HCT116 (cell line): ENCODE results near the gene GALNT17. TPM values are rescaled to one million over a fixed set of nuclear protein-coding genes. Genes with fewer than 3 reads are reported as not detected.

Experiments used
- ATAC-seq: fragments of 200-7000 bp; cut with Tn5 transposase; 2 replicates; pipeline ENCODE4 v1.9.1; 2020; ENCODE audit warnings: mild to moderate bottlenecking, moderate library complexity
- BruUV-seq: library from RNA; stranded (reverse); fragments of 400-500 nt; replicated peaks from 2 replicates; lab custom pipeline; 2021; lab: Mats Ljungman, UMichigan
- CTCF ChIA-PET: fragments of 300-600 bp; sonication (Branson Sonifier 250); formaldehyde crosslinking; loops from one replicate; lab custom pipeline; 2021; ENCODE audit warnings: antibody characterized with exemption; lab: Charles Lee
- POLR2A ChIA-PET: fragments of 300-600, 350-600 bp; sonication (Branson Sonifier 250); formaldehyde crosslinking; loops from one replicate; lab custom pipeline; 2021; ENCODE audit warnings: antibody characterized with exemption; lab: Charles Lee
- RAD21 ChIA-PET, 2 experiments: fragments of 300-600 bp; sonication (Branson Sonifier 250); formaldehyde crosslinking; loops; one replicate each; lab custom pipeline; 2023; ENCODE audit warnings: low total read pairs in 2 of 2; ENCODE audit not compliant: uncharacterized antibody in 2 of 2, unreplicated experiment in 2 of 2, low non-redundant PET in 1 of 2; lab: Charles Lee
- DNase-seq: peaks from one replicate; pipeline ENCODE4 v3.0.0-alpha.2; 2010; ENCODE audit warnings: low read depth, low spot score
- H2AFZ ChIP-seq: fragments of 200-600 bp; shearing (Covaris generic), sonication (generic); 2 replicates; pipeline ENCODE4 v1.6.1; 2017; ENCODE audit warnings: low read depth, mixed run types, mixed read lengths, antibody characterized with exemption, low read length; ENCODE audit not compliant: poor library complexity, severe bottlenecking
- H3K27ac ChIP-seq: 2 replicates; pipeline ENCODE4 v1.5.1; 2012; ENCODE audit warnings: low read depth, low read length
- H3K27me3 ChIP-seq: fragments of 200-600 bp; sonication (generic); 2 replicates; pipeline ENCODE4 v1.6.1; 2016; ENCODE audit warnings: mixed run types, low read length, mixed read lengths; ENCODE audit not compliant: insufficient read depth
- H3K36me3 ChIP-seq, 2 experiments: fragments of 200-500 bp in 1 of 2; fragments of 200-600 bp in 1 of 2; sonication (Bioruptor generic) in 1 of 2; sonication (generic) in 1 of 2; 2 replicates each; pipeline versions ENCODE4 v1.5.1 to v1.6.1; 2014 to 2016; ENCODE audit warnings: low read length in 2 of 2, inconsistent platforms in 1 of 2, mixed read lengths in 1 of 2, mixed run types in 1 of 2; ENCODE audit not compliant: insufficient read depth in 2 of 2, control insufficient read depth in 1 of 2
- H3K4me1 ChIP-seq, 2 experiments: fragments of 200-600 bp in 1 of 2; sonication (generic) in 1 of 2; 2 replicates each; pipeline versions ENCODE4 v1.5.1 to v1.6.1; 2012 to 2017; ENCODE audit warnings: low read length in 2 of 2, inconsistent platforms in 1 of 2, mild to moderate bottlenecking in 1 of 2, mixed read lengths in 1 of 2, mixed run types in 1 of 2, moderate library complexity in 1 of 2; ENCODE audit not compliant: insufficient read depth in 2 of 2, control insufficient read depth in 1 of 2
- H3K4me2 ChIP-seq: fragments of 200-600 bp; sonication (generic); 2 replicates; pipeline ENCODE4 v1.6.1; 2017; ENCODE audit warnings: mixed run types, low read length, mixed read lengths
- H3K4me3 ChIP-seq, 2 experiments: fragments of 200-600 bp in 1 of 2; sonication (generic) in 1 of 2; replicated peaks in 1 of 2; 2 replicates each; pipeline ENCODE4 v1.5.1; 2011 to 2016; ENCODE audit warnings: low read length in 2 of 2, control low read depth in 1 of 2, low read depth in 1 of 2, mild to moderate bottlenecking in 1 of 2, mixed read lengths in 1 of 2, mixed run types in 1 of 2
- H3K79me2 ChIP-seq: fragments of 200-600 bp; sonication (generic); 2 replicates; pipeline ENCODE4 v1.6.1; 2017; ENCODE audit warnings: mild to moderate bottlenecking, mixed run types, low read length, moderate library complexity, mixed read lengths; ENCODE audit not compliant: insufficient read depth
- H3K9ac ChIP-seq: fragments of 200-600 bp; sonication (generic); 2 replicates; pipeline ENCODE4 v1.6.1; 2016; ENCODE audit warnings: low read length, mixed read lengths
- H3K9me2 ChIP-seq: fragments of 200-600 bp; sonication (generic), shearing (Covaris generic); 2 replicates; pipeline ENCODE4 v1.6.1; 2017; ENCODE audit warnings: mixed run types, mild to moderate bottlenecking, moderate library complexity; ENCODE audit not compliant: insufficient read depth
- H3K9me3 ChIP-seq, 2 experiments: fragments of 200-500 bp in 1 of 2; fragments of 200-600 bp in 1 of 2; sonication (Bioruptor generic) in 1 of 2; sonication (generic) in 1 of 2; 2 replicates each; pipeline ENCODE4 v1.6.1; 2014 to 2017; ENCODE audit warnings: low read length in 2 of 2, mixed read lengths in 2 of 2, inconsistent platforms in 1 of 2, low read depth in 1 of 2, mild to moderate bottlenecking in 1 of 2, mixed run types in 1 of 2, moderate library complexity in 1 of 2; ENCODE audit not compliant: control insufficient read depth in 1 of 2, insufficient read depth in 1 of 2
- H4K20me1 ChIP-seq: fragments of 200-600 bp; sonication (generic), shearing (Covaris generic); 2 replicates; pipeline ENCODE4 v1.6.1; 2017; ENCODE audit warnings: mixed run types, mild to moderate bottlenecking, moderate library complexity; ENCODE audit not compliant: insufficient read depth
- ATF3 ChIP-seq: IDR thresholded peaks from 2 replicates; pipeline ENCODE4 v1.6.1; 2012
- CBX3 ChIP-seq: IDR thresholded peaks from 2 replicates; pipeline ENCODE4 v1.6.1; 2012; ENCODE audit warnings: low read depth
- CEBPB ChIP-seq: IDR thresholded peaks from 2 replicates; pipeline ENCODE4 v1.6.1; 2012; ENCODE audit warnings: low read depth
- EGR1 ChIP-seq: IDR thresholded peaks from 2 replicates; pipeline ENCODE4 v1.6.1; 2012; ENCODE audit warnings: low read depth
- EZH2 ChIP-seq: fragments of 200-600 bp; sonication (generic); IDR thresholded peaks from 2 replicates; pipeline ENCODE4 v1.6.1; 2017; ENCODE audit warnings: antibody characterized with exemption, mixed run types
- EZH2phosphoT487 ChIP-seq: fragments of 200-600 bp; IDR thresholded peaks from 2 replicates; pipeline ENCODE4 v1.6.1; 2018; ENCODE audit warnings: antibody characterized with exemption, borderline replicate concordance
- FOSL1 ChIP-seq: IDR thresholded peaks from 2 replicates; pipeline ENCODE4 v1.6.1; 2012; ENCODE audit warnings: low read depth
- JUND ChIP-seq: IDR thresholded peaks from 2 replicates; pipeline ENCODE4 v1.6.1; 2012
- POLR2A ChIP-seq: IDR thresholded peaks from 2 replicates; pipeline ENCODE4 v1.7.0; 2011; ENCODE audit warnings: borderline replicate concordance; ENCODE audit not compliant: insufficient read depth, insufficient read length; ENCODE audit errors: extremely low read depth
- RAD21 ChIP-seq: IDR thresholded peaks from 2 replicates; pipeline ENCODE4 v1.6.1; 2012; ENCODE audit warnings: low read depth, mild to moderate bottlenecking
- REST ChIP-seq: IDR thresholded peaks from 2 replicates; pipeline ENCODE4 v1.6.1; 2012; ENCODE audit warnings: low read depth
- SIN3A ChIP-seq: IDR thresholded peaks from 2 replicates; pipeline ENCODE4 v1.6.1; 2012; ENCODE audit warnings: low read depth
- SP1 ChIP-seq: IDR thresholded peaks from 2 replicates; pipeline ENCODE4 v1.6.1; 2012; ENCODE audit warnings: low read depth
- SRF ChIP-seq: IDR thresholded peaks from 2 replicates; pipeline ENCODE4 v1.6.1; 2012; ENCODE audit warnings: low read depth
- TCF7L2 ChIP-seq: IDR thresholded peaks from 2 replicates; pipeline ENCODE4 v1.7.0; 2011; ENCODE audit warnings: borderline replicate concordance, inconsistent platforms; ENCODE audit not compliant: insufficient read depth, insufficient read length; ENCODE audit errors: extremely low read depth
- YY1 ChIP-seq: IDR thresholded peaks from 2 replicates; pipeline ENCODE4 v1.6.1; 2011; ENCODE audit warnings: low read length, low read depth, moderate library complexity, mild to moderate bottlenecking; ENCODE audit not compliant: insufficient replicate concordance; ENCODE audit errors: extremely low read depth
- ZBTB33 ChIP-seq: IDR thresholded peaks from 2 replicates; pipeline ENCODE4 v1.6.1; 2011; ENCODE audit warnings: mild to moderate bottlenecking, low read length, moderate library complexity; ENCODE audit not compliant: insufficient replicate concordance; ENCODE audit errors: extremely low read depth
- ZNF274 ChIP-seq: fragments of 200-500 bp; sonication (Bioruptor generic); IDR thresholded peaks from 2 replicates; pipeline ENCODE4 v1.6.1; 2014; ENCODE audit warnings: mild to moderate bottlenecking, low read depth, low read length, inconsistent platforms
- intact Hi-C: fragments of 100-400 bp; cut with micrococcal nuclease; formaldehyde crosslinking; loops from 2 replicates; pipeline ENCODE4 v1.10.0; 2022
- total RNA-seq: library from RNA; stranded (reverse); gene quantifications from one replicate; pipeline ENCODE4 v1.2.1, GENCODE V29; 2021; ENCODE audit not compliant: unreplicated experiment
- TF ChIP-seq, protein P1 (sequence below): IDR thresholded peaks from 2 replicates; pipeline ENCODE4 v1.6.1; 2012
- TF ChIP-seq, protein P2 (sequence below), 3 experiments: fragments of 200-600 bp in 1 of 3; sonication (generic) in 1 of 3; IDR thresholded peaks in 2 of 3; conservative IDR thresholded peaks in 1 of 3; 2 replicates each; pipeline ENCODE4 v1.5.1; 2012 to 2017; ENCODE audit warnings: low read depth in 2 of 3, low read length in 2 of 3, antibody characterized with exemption in 1 of 3, borderline replicate concordance in 1 of 3, control low read depth in 1 of 3, mild to moderate bottlenecking in 1 of 3, mixed read lengths in 1 of 3, mixed run types in 1 of 3, moderate library complexity in 1 of 3; ENCODE audit not compliant: insufficient read depth in 1 of 3

Gene GALNT17
- total RNA-seq, 1 experiment from 2014 or later = not detected

GRCh38 chr7:71461572-71461971 is 329.6 kb downstream of the GALNT17 start:
- H3K9me2 ChIP-seq = no peaks in the 10 kb centered on the region
- H3K36me3 ChIP-seq = no peaks in the 10 kb centered on the region
- no peak for ATAC-seq
- no peak overlapping the region for H3K4me2 ChIP-seq
- H3K9me3 ChIP-seq = peaks cover 3 to 25% of the 10 kb centered on the region in 2 experiments; a peak in 2 of 4 replicates
- no peak overlapping the region for H3K9ac ChIP-seq
- no peaks in the 10 kb centered on the region for H3K79me2 ChIP-seq
- ChIA-PET CTCF (no interaction called here), RAD21 (no interaction called here), POLR2A (no interaction called here)
- H3K4me1 ChIP-seq = no peaks in the 10 kb centered on the region
- H4K20me1 ChIP-seq = no peaks in the 10 kb centered on the region
- no TSS peak for BruUV-seq
- no peaks in the 10 kb centered on the region for H3K27me3 ChIP-seq
- no peak for DNase-seq
- TF ChIP-seq CEBPB (no peak), EZH2phosphoT487 (no peak), CBX3 (no peak), TCF7L2 (no peak), POLR2A (no peak), YY1 (no peak), SRF (no peak), RAD21 (no peak), REST (no peak), ZBTB33 (no peak), ZNF274 (no peak), FOSL1 (no peak), EZH2 (no peak), ATF3 (no peak), SP1 (no peak), SIN3A (no peak), EGR1 (no peak), JUND (no peak)
- TF ChIP-seq, protein P1, sequence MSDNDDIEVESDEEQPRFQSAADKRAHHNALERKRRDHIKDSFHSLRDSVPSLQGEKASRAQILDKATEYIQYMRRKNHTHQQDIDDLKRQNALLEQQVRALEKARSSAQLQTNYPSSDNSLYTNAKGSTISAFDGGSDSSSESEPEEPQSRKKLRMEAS = no peak
- TF ChIP-seq, protein P2, sequence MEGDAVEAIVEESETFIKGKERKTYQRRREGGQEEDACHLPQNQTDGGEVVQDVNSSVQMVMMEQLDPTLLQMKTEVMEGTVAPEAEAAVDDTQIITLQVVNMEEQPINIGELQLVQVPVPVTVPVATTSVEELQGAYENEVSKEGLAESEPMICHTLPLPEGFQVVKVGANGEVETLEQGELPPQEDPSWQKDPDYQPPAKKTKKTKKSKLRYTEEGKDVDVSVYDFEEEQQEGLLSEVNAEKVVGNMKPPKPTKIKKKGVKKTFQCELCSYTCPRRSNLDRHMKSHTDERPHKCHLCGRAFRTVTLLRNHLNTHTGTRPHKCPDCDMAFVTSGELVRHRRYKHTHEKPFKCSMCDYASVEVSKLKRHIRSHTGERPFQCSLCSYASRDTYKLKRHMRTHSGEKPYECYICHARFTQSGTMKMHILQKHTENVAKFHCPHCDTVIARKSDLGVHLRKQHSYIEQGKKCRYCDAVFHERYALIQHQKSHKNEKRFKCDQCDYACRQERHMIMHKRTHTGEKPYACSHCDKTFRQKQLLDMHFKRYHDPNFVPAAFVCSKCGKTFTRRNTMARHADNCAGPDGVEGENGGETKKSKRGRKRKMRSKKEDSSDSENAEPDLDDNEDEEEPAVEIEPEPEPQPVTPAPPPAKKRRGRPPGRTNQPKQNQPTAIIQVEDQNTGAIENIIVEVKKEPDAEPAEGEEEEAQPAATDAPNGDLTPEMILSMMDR (IDR thresholded peaks at IDR 0.05 in 2 of 3, conservative IDR thresholded peaks at IDR 0.05 in 1 of 3; ENCODE audit: borderline replicate concordance in 1 of 3, insufficient read depth in 1 of 3, low read depth in 2 of 3, low read length in 2 of 3) = no peak
- H3K27ac ChIP-seq = no peak overlapping the region
- H3K4me3 ChIP-seq = no peak overlapping the region
- no peak overlapping the region for H2AFZ ChIP-seq
- intact Hi-C loops = no loop called here
